ENCODE measurements around the gene NRXN3. TPM values are rescaled to one million over a fixed set of nuclear protein-coding genes. Genes with fewer than 3 reads are reported as not detected.

Gene NRXN3
- total RNA-seq, 4 donors from 2014 or later, result 4.1 to 11.9 (median 5.8) TPM

GRCh38 chr14:79904497-79904896 is 1734.3 kb downstream of the NRXN3 start:
- TF ChIP-seq POLR2AphosphoS5 (IDR thresholded peaks at IDR 0.05) (no peak), EP300 (IDR thresholded peaks at IDR 0.05; ENCODE audit: low read depth) (no peak), CTCF (IDR thresholded peaks at IDR 0.05) (no peak), POLR2A (IDR thresholded peaks at IDR 0.05) (no peak)
- Histone ChIP-seq H3K27me3 (no peaks in the 10 kb centered on the region), H3K36me3 (no peaks in the 10 kb centered on the region), H3K9me3 (no peaks in the 10 kb centered on the region), H3K27ac (no peak overlapping the region), H3K4me1 (peaks cover 0 to 4% (median 0%) of the 10 kb centered on the region in 4 donors), H3K4me3 (no peak overlapping the region)
- intact Hi-C loops (cut with DNase I; ENCODE audit: low total_unique reads), result no loop called here
- in situ Hi-C loops (cut with MboI; ENCODE audit: low pct_ligation_motif_present in 1 of 4, low pct_unique_long_range_greater_than_20kb in 1 of 4, low sequenced_read_pairs in 3 of 4), result no loop called here
- 93 to 100% methylated on average over 1 of the region's 1 CpG for WGBS, 2 donors (ENCODE audit: low coverage in 1 of 2)
- DNase-seq, result no peak

- H3K27me3 ChIP-seq, result no peaks in the 10 kb centered on the region
- no peak for TF ChIP-seq POLR2A (IDR thresholded peaks at IDR 0.05)
- TF ChIP-seq POLR2AphosphoS5 (IDR thresholded peaks at IDR 0.05), result no peak
- TF ChIP-seq CTCF (IDR thresholded peaks at IDR 0.05), result no peak
- TF ChIP-seq EP300 (IDR thresholded peaks at IDR 0.05; ENCODE audit: low read depth), result no peak
- peaks cover 0 to 4% (median 0%) of the 10 kb centered on the region in 4 donors for H3K4me1 ChIP-seq
- H3K9me3 ChIP-seq, result no peaks in the 10 kb centered on the region
- H3K36me3 ChIP-seq, result no peaks in the 10 kb centered on the region
- H3K4me3 ChIP-seq, result no peak overlapping the region
- intact Hi-C loops (cut with DNase I; ENCODE audit: low total_unique reads), result no loop called here
- in situ Hi-C loops (cut with MboI; ENCODE audit: low pct_ligation_motif_present in 1 of 4, low pct_unique_long_range_greater_than_20kb in 1 of 4, low sequenced_read_pairs in 3 of 4), result no loop called here
- no peak overlapping the region for H3K27ac ChIP-seq
- no peak for DNase-seq
- WGBS, 2 donors (ENCODE audit: low coverage in 1 of 2), result 71 to 73% methylated on average over 1 of the region's 1 CpG
Measured at GRCh38 chr14:79906994-79907393, 1736.8 kb downstream of the NRXN3 start.

- intact Hi-C loops (cut with DNase I; ENCODE audit: low total_unique reads) (no loop called here), in situ Hi-C loops (cut with MboI; ENCODE audit: low pct_ligation_motif_present in 1 of 4, low pct_unique_long_range_greater_than_20kb in 1 of 4, low sequenced_read_pairs in 3 of 4) (no loop called here)
- 50 to 57% methylated on average over 1 to 2 of the region's 2 CpGs for WGBS, 2 donors (ENCODE audit: low coverage in 1 of 2)
- TF ChIP-seq POLR2A (IDR thresholded peaks at IDR 0.05) (no peak), CTCF (IDR thresholded peaks at IDR 0.05) (no peak), EP300 (IDR thresholded peaks at IDR 0.05; ENCODE audit: low read depth) (no peak), POLR2AphosphoS5 (IDR thresholded peaks at IDR 0.05) (no peak)
- peaks cover 0 to 1% (median 0%) of the 10 kb centered on the region in 4 donors for H3K4me1 ChIP-seq
- no peaks in the 10 kb centered on the region for H3K27me3 ChIP-seq
- H3K36me3 ChIP-seq, result no peaks in the 10 kb centered on the region
- no peak overlapping the region for H3K27ac ChIP-seq
- no peak overlapping the region for H3K4me3 ChIP-seq
- no peaks in the 10 kb centered on the region for H3K9me3 ChIP-seq
- DNase-seq, result no peak
Measured at GRCh38 chr14:79910086-79910485, 1739.9 kb downstream of the NRXN3 start.

GRCh38 chr14:79911744-79912143 is 1741.6 kb downstream of the NRXN3 start:
- no peak for DNase-seq

More at GRCh38 chr14:79911744-79912143, 1741.6 kb downstream of the NRXN3 start:
- Histone ChIP-seq H3K27me3 (no peaks in the 10 kb centered on the region), H3K9me3 (no peaks in the 10 kb centered on the region), H3K36me3 (no peaks in the 10 kb centered on the region), H3K4me3 (no peak overlapping the region), H3K27ac (no peak overlapping the region), H3K4me1 (no peaks in the 10 kb centered on the region)
- in situ Hi-C loops (cut with MboI; ENCODE audit: low pct_ligation_motif_present in 1 of 4, low pct_unique_long_range_greater_than_20kb in 1 of 4, low sequenced_read_pairs in 3 of 4), result no loop called here
- WGBS, 2 donors (ENCODE audit: low coverage in 1 of 2), result 30 to 34% methylated on average over 4 of the region's 4 CpGs
- intact Hi-C loops (cut with DNase I; ENCODE audit: low total_unique reads), result no loop called here
- no peak for TF ChIP-seq CTCF (IDR thresholded peaks at IDR 0.05)
- no peak for TF ChIP-seq POLR2AphosphoS5 (IDR thresholded peaks at IDR 0.05)
- TF ChIP-seq POLR2A (IDR thresholded peaks at IDR 0.05), result no peak
- TF ChIP-seq EP300 (IDR thresholded peaks at IDR 0.05; ENCODE audit: low read depth), result no peak
